HepG2 (cell line): ENCODE data around the gene RBBP9. TPM values are rescaled to one million over a fixed set of nuclear protein-coding genes. Genes with fewer than 3 reads are reported as not detected.

Source experiments
- ATF5 ChIP-seq: sonication (generic); formaldehyde crosslinking; IDR thresholded peaks from 2 replicates; pipeline ENCODE4 v1.4.0; 2020; ENCODE audit warnings: mild to moderate bottlenecking, low read depth, missing genetic modification reagents
- CREB1 ChIP-seq, 2 experiments: fragments of 450-650 bp in 1 of 2; IDR thresholded peaks; 2 replicates each; pipeline ENCODE4 v1.6.1; 2016 to 2017; ENCODE audit warnings: control low read depth in 1 of 2, mild to moderate bottlenecking in 1 of 2, missing compliant biosample characterization in 1 of 2, missing genetic modification characterization in 1 of 2
- GPN1 ChIP-seq: sonication (generic); formaldehyde crosslinking; IDR thresholded peaks from 2 replicates; pipeline ENCODE4 v1.5.1; 2020; ENCODE audit warnings: missing genetic modification reagents, borderline replicate concordance
- JARID2 ChIP-seq: sonication (generic); formaldehyde crosslinking; IDR thresholded peaks from 2 replicates; pipeline ENCODE4 v1.8.1; 2023; ENCODE audit warnings: missing genetic modification reagents, inconsistent platforms; ENCODE audit not compliant: insufficient replicate concordance
- NFKBIZ ChIP-seq: IDR thresholded peaks from 2 replicates; pipeline ENCODE4 v1.6.1; 2018; ENCODE audit warnings: missing genetic modification reagents, missing compliant biosample characterization
- SIN3A ChIP-seq: IDR thresholded peaks from 2 replicates; pipeline ENCODE4 v1.6.1; 2011; ENCODE audit warnings: low read depth, mild to moderate bottlenecking, control low read depth, low read length, borderline replicate concordance
- SNAPC4 ChIP-seq: sonication (generic); formaldehyde crosslinking; IDR thresholded peaks from 2 replicates; pipeline ENCODE4 v1.4.0; 2020; ENCODE audit warnings: mild to moderate bottlenecking, missing genetic modification reagents
- SP2 ChIP-seq: sonication (generic); formaldehyde crosslinking; IDR thresholded peaks from 2 replicates; pipeline ENCODE4 v1.5.1; 2020; ENCODE audit warnings: mild to moderate bottlenecking, missing genetic modification reagents
- TBL1XR1 ChIP-seq: fragments of 150-350 bp; IDR thresholded peaks from 2 replicates; pipeline ENCODE4 v1.6.1; 2014; ENCODE audit warnings: borderline replicate concordance, low read length; ENCODE audit not compliant: partially characterized antibody
- THYN1 ChIP-seq: sonication (generic); formaldehyde crosslinking; IDR thresholded peaks from 2 replicates; pipeline ENCODE4 v1.8.1; 2023; ENCODE audit warnings: low read depth, mild to moderate bottlenecking, moderate library complexity, missing genetic modification reagents, borderline replicate concordance
- ZBTB7B ChIP-seq: sonication (generic); formaldehyde crosslinking; IDR thresholded peaks from 2 replicates; pipeline ENCODE4 v1.4.0; 2020; ENCODE audit warnings: missing genetic modification reagents
- ZNF142 ChIP-seq: sonication (generic); formaldehyde crosslinking; IDR thresholded peaks from 2 replicates; pipeline ENCODE4 v1.4.0; 2020; ENCODE audit warnings: missing genetic modification reagents
- ZNF460 ChIP-seq: sonication (generic); formaldehyde crosslinking; IDR thresholded peaks from 2 replicates; pipeline ENCODE4 v1.5.1; 2020; ENCODE audit warnings: missing genetic modification reagents, mild to moderate bottlenecking, borderline replicate concordance
- ZNF547 ChIP-seq: sonication (generic); formaldehyde crosslinking; IDR thresholded peaks from 2 replicates; pipeline ENCODE4 v1.5.1; 2020; ENCODE audit warnings: mild to moderate bottlenecking, missing genetic modification reagents
- ZNF652 ChIP-seq: IDR thresholded peaks from 2 replicates; pipeline ENCODE4 v1.6.1; 2016; ENCODE audit warnings: low read depth, borderline replicate concordance
- ZNF780A ChIP-seq: sonication (generic); formaldehyde crosslinking; IDR thresholded peaks from 2 replicates; pipeline ENCODE4 v1.8.0; 2022; ENCODE audit warnings: mild to moderate bottlenecking, missing genetic modification reagents, moderate library complexity
- polyA plus RNA-seq, 8 experiments: library from polyadenylated mRNA; depleted of rRNA in 3 of 8; stranded (reverse) in 7 of 8; unstranded in 1 of 8; fragments of >200 nt; fragmentation: Illumina TruSeq in 4 of 8; extraction: Trizol in 4 of 8; gene quantifications; 2 replicates each; pipeline versions ENCODE4 v1.2.1 to v1.2.3, GENCODE V29; 2011 to 2016; ENCODE audit warnings: low read depth in 4 of 8, missing spikeins in 1 of 8, mixed read lengths in 1 of 8; ENCODE audit not compliant: insufficient read depth in 1 of 8
- total RNA-seq, 5 experiments: library from RNA; depleted of rRNA; stranded (reverse); fragments of >200 nt; fragmentation: Illumina TruSeq; extraction: Trizol; gene quantifications; 2 replicates each; pipeline ENCODE4 v1.2.3, GENCODE V29; 2016; ENCODE audit warnings: low read depth in 1 of 5

Gene RBBP9
- total and polyA plus RNA-seq, 2 of the 13 experiments (the other 11 are each of a cell fraction or from before 2014, with no cell fraction given) = 28.0 to 56.3 TPM

- TF ChIP-seq ZNF142 (CRISPR knock-in tag) (0 out of 2 replicates have a peak, but pooled peaks have one; percentile 35), GPN1 (CRISPR knock-in tag) (0 out of 2 replicates have a peak, but pooled peaks have one; percentile 67), THYN1 (CRISPR knock-in tag) (peak; percentile 63; the same call in 1 of the 2 replicates), ZNF547 (CRISPR knock-in tag) (peak; percentile 95; the same call in 1 of the 2 replicates), CREB1 (IDR thresholded peaks at IDR 0.05) (no peak), CREB1 (CRISPR knock-in tag; IDR thresholded peaks at IDR 0.05) (peak; percentile 66), JARID2 (CRISPR knock-in tag) (no peak), NFKBIZ (CRISPR knock-in tag) (peak; percentile 70; the same call in 1 of the 2 replicates), SIN3A (peak; percentile 84; the same call in 1 of the 2 replicates), TBL1XR1 (peak; percentile 50), ATF5 (CRISPR knock-in tag) (0 out of 2 replicates have a peak, but pooled peaks have one; percentile 73), ZBTB7B (CRISPR knock-in tag) (peak; percentile 80; the same call in 1 of the 2 replicates), ZNF652 (CRISPR knock-in tag) (peak; percentile 93), SNAPC4 (CRISPR knock-in tag) (peak; percentile 87), SP2 (CRISPR knock-in tag) (no peak; the same call in none of the 2 replicates), ZNF460 (no peak; the same call in 1 of the 2 replicates), ZNF780A (CRISPR knock-in tag) (no peak)
These were observed at the start of gene RBBP9 (continued) for GRCh38 chr20:18496740-18497592.
